HG02610 (cell line): ENCODE measurements around the gene LRMDA.

ENCODE experiments used
- ATAC-seq: cut with Tn5 transposase; IDR thresholded peaks from one replicate; pipeline ENCODE4 v1.9.1; 2021; ENCODE audit warnings: mild to moderate bottlenecking, moderate library complexity; ENCODE audit not compliant: unreplicated experiment

The LRMDA gene

DNA sequence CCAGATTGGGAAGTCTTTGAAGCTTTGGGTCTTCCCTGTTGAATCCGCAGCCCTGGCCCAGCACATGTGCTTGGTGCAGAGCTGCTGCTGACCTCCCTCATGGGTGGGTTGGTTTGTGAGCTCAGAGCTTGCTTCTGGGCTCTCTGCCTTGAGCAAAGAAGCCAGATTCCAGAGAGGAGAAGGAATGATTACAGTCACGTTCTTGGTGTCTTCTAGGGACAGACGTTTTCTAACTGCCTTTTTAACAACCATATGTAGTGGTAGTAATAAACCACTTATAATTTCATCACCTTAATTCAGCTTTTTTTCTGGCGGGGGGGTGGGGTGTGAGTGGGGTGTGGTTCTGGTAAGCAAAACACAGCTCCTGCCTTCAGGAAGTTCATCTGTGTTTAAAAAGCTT is 39.5 kb downstream of the LRMDA start:
- ATAC-seq, result no peak

DNA sequence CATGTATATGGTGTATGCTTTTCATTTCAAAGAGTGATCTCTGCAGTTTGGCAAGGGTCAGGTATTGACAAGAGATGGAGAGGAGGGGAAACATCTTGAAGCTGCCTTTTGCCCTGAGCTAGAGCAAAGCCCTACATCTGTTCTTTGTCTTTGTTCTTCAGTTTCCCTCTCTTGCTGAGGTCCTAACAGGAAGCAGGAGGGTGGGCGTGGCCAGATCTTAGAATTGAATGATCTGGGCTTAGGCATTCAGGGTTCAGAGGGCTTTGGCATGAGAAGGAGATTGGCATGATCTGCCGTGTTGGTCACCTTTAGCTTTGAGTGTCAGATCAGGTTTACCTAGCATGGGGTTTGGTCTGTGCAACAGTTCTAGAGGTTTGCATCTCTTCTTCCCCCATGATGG is 41.3 kb downstream of the LRMDA start:
- ATAC-seq, result no peak

DNA sequence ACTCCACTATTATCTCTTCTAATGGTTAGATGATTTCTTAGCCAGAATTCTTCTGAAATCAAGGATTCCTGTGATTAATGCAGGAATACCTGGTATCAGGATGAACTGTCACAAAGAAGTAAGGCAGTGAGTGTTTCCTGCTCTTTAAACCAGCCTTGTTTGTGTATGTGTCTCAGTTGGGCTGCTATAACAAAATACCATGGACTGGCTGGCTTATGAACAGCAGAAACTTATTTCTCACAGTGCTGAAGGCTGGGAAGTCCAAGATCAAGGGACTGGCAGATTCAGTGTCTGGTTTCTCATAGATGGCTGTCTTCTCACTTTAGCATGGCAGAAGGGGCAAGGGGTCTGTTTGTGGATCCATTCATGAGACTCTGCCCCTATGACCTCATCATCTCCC is 42.7 kb downstream of the LRMDA start:
- ATAC-seq, result no peak

DNA sequence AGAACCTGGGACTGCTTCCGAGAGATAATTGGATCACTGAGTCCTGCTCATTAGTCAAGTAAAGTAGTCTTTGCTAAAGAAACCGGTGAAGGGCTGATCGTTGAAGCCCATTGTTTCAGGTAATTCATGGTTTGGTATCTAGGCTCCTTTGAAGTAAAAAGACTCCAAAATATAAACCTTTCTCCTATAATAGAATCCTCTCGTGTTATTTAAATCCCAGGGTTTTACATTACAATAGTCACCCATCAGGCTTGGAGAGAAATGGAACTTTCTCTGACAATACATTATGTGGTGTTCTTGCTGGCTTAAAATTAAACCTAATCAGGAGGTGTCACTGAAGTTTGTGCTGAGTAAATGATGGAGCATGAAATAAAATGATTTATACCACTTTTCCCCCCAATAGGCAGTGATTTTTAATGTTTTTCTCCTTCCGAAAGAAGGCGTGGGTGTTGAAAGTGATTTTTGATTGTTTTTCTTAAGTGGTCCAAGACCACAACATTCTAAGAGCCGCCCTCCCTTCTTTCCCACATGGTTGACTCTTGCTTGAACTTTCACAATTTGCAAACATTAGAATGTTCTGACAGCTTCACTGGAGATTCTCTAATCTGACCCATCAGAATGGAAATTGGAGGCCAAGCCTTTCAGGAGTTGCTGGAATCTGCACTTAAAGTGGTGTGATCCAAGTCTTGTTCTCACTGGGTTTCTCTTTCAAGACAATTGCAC is 44.2 kb downstream of the LRMDA start:
- ATAC-seq, result no peak

DNA sequence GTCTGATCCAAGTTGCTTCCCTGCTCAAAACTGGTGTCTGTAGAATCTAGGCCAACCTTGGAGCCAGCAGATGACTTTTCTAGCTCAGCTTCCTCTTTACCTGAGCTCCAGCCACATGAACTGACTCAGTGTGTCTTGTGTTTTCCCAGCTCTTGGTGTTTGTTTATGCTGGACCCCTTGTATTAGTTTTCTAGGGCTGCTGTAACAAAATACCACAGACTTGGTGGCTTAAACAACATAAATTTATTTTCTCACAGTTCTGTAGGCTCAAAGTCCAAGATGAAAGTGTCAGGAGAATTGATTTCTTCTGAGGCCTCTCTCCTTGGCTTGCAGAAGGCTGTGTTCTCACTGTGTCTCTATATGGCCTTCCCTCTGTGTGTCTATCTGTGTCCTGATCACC is 45.1 kb downstream of the LRMDA start:
- no peak for ATAC-seq

DNA sequence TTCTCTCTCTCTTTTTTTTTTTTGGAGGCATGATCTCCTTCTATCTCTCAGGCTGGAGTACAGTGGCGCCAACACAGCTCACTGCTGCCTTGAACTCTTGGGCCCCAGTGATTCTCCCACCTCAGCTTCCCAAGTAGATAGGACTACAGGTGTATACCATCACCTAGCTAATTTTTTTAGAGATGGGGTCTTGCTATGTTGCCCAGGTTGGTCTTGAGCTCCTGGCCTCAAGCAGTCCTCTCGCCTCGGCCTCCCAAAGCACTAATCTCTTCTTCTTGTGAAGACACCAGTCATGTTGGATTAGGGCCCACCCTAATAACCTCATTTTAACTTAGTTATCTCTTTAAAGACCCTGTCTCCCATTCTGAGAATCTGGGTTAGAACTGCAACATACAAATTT is 45.6 kb downstream of the LRMDA start:
- ATAC-seq, result no peak

DNA sequence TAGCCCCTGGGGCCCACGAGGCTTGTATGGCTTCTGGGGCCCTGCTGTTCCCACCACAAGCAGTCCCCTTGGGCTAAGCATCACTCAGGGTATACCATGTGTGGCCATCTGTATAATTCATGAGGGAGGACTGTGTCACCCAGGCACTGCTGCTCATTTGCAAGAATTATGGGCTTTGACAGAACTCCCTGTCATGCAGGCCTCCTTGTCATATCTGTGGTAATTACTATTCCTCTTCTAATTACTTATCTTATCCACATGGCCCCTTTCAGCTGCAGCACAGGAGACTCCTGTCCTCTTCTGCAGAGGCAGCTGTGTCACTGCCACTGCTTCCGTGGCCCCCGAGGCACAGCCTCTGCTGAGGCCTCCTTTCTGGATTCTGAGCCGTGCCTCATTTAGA is 46.3 kb downstream of the LRMDA start:
- no peak for ATAC-seq

DNA sequence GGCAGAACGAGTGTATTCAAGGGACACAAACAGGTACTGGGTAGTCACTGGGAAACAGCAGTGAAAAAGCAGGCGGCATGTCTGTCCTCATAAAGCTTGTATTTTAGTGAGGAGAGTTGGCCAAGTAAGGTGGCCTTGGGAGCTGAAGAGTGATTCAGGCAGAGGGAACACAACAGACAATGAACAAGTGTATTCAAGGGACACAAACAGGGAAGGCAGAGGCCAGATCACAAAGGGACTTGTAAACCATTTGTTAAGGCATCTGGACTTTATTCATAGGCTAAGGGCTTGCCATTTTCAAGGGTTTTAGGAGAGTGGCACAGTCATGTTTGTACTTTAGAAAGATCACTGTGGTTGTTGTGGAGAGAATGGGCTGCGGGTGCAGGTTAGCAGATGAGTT is 49.0 kb downstream of the LRMDA start:
- no peak for ATAC-seq

DNA sequence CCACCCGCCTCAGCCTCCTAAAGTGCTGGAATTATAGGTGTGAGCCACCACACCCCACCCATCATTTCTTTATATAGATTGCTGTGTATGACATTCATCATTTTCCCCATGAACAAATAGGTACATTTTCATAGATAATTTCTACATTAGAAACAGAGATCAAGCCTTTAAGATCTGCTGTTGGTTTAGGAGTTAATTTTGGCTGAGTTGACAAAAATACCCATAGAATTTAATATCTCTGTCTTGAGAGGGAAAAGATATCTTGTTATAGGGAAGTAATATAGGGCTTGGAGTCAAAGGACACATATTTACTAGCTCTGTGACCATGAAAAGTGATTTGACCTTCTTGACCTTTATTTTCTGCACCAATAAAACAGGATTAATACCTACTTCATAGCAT is 51.8 kb downstream of the LRMDA start:
- no peak for ATAC-seq

DNA sequence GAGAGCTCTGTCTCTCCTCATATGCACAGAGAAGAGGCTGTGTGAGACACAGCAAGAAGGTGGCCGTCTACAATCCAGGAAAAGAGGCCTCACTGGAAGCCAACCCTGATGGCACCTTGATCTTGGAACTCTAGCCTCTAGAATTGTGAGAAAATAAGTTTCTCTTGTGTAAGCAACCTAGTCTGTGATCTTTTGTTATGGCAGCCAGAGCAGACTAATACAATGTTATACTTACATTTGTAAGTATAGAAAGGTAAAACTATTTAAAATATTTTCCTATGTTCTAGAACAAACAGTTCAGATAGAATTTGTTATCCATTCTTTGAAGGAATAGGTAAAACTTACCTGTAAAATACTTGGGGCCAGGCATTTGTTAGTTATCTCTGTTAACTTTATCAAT is 53.3 kb downstream of the LRMDA start:
- ATAC-seq, result no peak

DNA sequence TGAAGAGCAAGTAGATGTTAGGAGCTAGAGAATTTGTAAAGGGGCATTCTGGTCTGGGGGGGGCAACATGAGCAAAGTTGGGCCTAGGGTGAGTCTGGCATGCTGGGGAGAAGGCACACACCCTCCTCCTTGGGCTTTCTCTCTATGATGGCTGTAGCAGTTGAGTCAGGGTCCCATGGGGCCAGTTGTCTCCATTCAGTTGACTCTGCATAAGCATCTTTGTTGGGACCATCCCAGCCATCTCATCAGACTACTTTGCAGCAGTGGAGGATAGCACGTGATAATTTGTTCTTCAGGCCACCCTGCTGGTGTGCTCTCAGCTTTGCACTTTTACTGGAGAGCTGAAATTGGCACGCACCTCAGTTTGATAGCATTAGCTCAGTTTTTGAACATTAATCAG is 55.2 kb downstream of the LRMDA start:
- ATAC-seq, result no peak

DNA sequence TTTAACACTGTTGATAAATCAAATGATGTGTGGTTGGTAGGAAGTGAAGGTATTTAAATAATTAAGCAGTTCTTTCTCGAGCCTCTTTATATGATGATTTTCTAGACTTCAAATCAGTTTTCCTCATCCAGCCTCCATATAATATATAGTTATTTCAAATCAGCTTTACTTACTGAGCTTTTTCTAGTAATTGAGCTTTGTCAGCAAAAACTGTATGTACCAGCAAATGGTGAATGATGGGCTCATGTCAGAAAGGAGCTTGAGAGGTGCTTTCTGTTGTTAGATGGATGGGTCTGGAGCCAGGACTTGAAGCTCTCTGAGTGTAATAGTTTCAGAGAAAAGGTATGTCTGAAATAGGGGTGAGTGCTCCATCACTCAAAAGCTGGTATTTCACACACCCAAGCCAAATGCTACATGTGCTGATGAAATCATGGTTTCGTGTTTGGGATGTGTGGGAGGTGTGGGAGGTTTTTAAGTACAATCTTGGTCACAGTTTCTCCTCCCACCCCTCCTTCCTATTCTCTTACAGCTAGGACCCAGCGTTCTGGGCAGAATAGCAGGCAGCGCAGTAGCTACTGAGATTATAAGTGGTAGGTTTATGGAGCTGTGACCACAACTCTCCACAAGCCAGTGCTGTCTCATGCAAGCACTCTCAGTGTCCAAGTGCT is 55.8 kb downstream of the LRMDA start:
- no peak for ATAC-seq

DNA sequence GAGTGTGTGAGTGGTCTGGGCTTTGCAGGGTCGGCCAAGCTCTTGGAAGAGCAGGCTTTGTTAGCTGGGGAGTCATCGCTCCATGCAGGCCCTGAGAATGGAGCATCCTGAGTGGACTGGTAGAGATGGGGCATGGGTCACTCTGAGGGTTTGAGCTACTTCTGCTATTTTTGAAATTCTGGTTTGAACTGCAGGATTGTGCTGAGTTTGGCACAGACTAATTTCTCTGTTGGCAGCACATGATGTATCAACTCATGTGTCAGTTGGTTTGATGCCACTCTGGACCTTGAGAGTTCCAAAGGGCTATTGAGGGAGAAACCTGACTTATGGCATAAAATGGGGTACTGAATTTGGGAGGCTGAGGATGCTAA is 56.3 kb downstream of the LRMDA start:
- ATAC-seq, result no peak

DNA sequence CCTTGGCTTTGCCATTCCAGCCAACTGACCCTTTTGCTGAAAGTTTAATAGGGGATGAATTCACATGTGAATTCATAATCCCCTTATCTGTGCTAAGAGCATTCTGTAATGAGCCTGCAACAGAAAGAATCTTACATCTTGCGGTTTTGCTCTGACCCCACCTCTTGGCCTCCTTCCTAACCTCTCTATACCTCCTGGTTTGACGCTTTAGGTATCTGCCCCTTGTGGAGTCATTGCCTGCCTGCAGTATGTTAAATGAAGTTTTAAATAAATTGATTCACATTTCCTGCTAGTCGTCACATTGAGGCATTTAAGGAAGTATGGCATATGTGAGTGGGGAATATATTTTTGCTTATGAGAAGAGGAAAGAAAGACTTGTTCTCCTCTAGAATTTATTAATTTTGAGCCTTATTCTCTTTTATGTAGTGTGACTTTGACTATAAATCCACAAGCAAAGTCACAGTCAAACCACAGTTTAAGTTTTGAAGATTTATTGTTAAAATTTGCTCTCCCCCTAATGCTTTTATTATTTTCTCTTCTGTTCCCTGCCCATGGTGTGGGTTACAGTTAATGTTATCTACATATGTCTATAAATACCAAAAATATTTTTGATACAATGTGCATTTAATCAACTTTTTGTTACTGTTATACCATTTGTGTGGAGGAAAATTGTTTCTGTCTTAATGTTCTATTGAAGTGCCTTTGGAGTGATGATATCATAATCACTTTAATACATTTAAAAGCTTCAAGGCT is 60.9 kb downstream of the LRMDA start:
- ATAC-seq, result no peak

DNA sequence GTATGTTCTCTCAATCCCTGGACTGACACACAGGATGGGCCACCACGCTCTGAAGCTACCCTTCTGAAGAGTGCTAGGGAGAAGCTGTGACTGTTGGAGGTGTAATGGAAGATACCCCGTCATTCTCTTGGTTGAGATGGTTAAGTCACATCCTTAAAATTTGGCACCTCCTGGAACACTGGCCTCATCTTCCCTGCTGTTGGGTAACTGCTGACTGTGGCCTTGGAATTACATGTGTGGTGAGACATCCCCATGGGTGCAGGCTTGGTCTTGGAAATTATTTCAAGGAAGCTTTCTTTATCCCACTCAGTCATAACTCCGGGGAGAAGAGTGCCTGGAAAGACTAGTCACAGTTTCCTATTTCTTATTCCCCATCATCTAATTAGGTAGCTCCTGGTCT is 62.0 kb downstream of the LRMDA start:
- ATAC-seq, result no peak

DNA sequence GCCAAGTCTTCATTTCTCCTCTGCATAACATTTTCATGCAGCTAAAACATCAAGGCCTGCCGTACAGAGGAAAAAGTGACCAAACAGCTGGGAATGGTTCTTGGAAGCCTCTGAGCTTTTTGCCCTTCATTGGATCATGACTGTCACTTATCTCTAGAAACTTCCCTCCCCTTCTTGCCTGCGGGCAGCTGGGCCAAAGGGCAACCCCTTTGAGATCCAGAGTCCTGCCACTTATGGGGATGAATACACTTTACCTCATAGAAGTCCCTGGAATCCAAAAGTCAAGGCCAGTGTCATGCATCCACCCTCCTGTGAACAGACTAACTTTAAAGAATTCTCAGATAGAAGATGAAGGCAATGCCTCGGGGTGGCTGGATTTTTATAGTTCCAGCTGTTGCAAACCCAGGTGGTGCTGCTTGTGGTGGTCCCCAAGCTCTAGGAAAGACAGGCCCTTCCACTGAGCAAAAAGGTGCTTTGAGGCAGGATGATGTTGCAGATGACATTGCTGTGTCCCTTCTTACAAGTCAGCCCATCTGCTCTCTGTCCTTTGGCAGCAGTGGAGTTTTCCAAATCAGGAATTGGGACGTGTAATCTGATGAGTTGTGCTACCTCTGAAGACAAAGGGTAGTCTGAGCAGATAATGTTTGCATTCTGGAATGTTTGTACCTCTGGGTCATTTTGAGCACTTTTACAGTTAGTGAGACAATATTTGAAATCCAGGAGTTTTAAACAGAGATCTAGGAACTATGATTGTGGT is 64.2 kb downstream of the LRMDA start:
- ATAC-seq, result no peak

DNA sequence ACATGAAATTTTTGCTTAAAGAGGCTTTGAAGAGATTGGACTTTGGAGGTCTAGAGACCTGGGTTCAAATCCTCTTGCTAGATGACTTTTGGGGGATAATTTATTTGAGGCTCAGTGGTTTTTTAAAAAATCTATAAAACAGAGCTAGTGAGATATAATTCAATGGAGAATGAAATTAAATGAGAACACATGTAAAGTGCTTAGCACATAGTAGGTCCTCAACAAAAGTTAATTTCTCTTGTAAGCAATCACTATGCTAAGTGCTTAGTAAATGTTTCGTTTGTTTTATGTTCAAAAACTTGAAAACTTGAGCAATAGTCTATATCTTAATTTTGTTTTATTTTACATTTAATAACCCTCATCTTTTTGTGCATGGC is 64.8 kb downstream of the LRMDA start:
- ATAC-seq, result no peak

DNA sequence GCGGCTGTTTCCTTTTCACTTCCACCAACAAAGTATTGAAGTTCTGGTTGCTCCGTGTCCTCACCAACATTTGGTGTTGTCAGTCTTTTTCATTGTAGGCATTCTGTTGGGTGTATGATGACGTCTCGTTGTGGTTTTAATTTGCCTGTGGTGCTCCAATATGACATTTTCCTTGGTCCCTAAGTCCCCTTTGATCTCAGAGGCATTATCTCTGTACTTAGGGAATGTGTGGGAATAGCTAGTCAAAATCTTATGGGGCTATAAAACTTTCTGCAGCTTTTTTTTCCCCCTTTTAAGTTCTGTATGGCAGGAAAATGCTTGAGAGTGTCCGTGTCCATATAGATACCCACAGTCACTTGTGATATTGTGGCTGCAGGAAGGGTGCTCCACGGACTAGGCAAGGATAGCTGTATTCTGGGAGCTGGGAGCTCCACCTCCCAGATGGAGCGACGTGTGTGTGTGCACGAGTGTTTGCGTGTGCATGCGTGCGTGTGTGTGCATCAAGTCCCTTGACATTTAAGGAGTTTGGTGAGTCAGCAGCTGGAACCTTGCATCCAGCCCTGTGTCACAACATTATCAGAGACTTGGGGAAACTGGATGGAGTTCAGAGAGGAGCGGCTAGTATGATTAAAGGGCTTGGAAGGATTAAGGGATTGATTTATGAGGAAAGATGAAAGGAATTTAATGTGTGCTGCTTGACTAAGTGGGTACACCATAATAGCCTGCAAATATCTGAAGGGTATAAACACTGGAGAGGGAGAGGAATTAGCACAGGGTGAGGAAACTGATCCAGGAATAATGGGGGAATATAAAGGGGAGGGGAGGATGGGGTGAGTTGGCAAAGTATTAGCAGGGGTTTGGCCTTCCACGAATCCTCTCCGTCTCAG is 66.8 kb downstream of the LRMDA start:
- no peak for ATAC-seq

DNA sequence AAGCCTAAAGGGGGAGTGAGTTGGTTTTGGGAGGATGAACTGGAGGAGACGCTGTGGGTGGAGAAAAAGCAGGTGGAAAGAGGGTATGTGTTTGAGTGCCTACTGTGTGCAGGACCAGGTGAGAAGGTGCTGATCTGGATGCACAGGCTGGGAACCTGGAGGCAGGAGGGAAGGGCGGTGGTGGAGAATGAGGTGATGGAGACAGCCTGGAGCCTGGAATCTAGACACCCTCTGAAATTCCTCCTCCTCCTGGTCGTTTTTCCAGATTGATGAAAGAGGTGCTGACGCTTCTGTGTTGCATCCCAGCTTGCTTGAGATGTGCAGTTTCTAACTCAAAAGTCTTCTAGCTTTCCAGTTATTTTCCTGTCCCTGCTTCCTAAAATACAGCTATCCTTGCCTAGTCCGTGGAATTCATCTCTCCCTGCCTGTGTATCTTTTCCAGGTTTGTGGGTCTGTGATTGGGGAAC is 67.5 kb downstream of the LRMDA start:
- ATAC-seq, result no peak

DNA sequence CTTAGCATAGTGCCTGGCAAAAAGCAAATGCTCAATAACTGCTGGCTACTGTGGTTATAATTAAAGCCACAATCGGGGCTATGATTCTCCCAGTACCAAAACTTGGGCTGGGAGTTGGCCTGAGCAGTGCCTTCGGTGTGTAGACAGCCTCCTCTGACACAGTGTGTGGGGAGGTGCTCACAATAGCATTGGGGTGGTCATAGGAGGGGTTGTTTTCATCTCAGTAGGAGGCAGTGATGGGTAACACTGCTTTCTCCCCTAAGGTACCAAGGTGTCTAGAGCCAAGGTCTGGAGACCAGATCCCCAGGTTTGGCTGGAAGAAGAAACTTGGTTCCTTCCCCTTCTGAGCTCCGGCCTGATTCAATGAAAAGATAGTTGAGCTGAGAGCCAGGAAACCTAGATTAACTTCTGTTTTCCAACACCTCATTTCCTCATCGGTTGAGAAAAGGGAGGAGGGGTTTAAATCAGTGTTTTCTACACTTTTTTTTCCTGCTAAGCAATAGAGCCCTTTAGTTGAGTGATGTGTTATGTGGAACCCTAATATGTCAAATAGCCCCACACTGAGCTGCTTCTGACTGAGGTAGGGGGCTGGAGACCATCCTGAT is 68.2 kb downstream of the LRMDA start:
- no peak for ATAC-seq
